ENCODE measurements around the gene ACAA2. TPM values are rescaled to one million over a fixed set of nuclear protein-coding genes. Genes with fewer than 3 reads are reported as not detected.
A peak's percentile ranks its signal among the peaks of the same experiment; 100 is the strongest.
"Not testable (repeated sequence)": the region's sequence is repeated elsewhere in the genome, so short reads cannot be mapped to it uniquely, and the experiment has no call there.

The ACAA2 gene
- total RNA-seq, 1 donor: 24.8 TPM

- no peak for DNase-seq (ENCODE audit: low read depth in 2 of 3, low spot score in 2 of 3)
Measured at GRCh38 chr18:49845629-49846360, 32.5 kb upstream of the ACAA2 start.

- DNase-seq (ENCODE audit: low read depth in 2 of 3, low spot score in 2 of 3): no peak
Measured at GRCh38 chr18:49844903-49845302, 31.6 kb upstream of the ACAA2 start.

- DNase-seq (ENCODE audit: low read depth in 2 of 3, low spot score in 2 of 3): no peak
Measured at GRCh38 chr18:49843778-49844625, 30.7 kb upstream of the ACAA2 start.

GRCh38 chr18:49843131-49843530, 29.8 kb upstream of the ACAA2 start:
- DNase-seq (ENCODE audit: low read depth in 2 of 3, low spot score in 2 of 3): no peak

DNA sequence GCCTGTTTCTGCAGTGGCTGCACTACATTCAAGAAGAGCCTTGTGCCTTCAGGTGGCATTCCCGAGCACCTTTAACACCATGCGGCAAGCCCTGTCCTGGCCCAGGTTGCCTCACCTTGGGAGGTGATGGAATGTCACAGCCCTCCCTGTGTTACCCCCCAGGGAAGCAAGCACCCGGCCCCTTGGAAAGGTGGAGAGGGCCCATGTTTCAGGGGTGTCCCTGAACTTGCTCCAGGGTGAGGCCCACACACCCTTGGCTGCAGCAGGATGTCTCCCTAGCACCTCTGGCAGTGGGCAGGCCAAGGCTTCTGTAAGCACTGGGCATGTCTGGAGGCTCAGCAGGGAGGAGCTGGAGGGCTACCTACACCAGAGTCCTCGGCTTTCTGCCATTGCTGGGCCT, 29.3 kb upstream of the ACAA2 start:
- no peak for DNase-seq (ENCODE audit: low read depth in 2 of 3, low spot score in 2 of 3)

DNA sequence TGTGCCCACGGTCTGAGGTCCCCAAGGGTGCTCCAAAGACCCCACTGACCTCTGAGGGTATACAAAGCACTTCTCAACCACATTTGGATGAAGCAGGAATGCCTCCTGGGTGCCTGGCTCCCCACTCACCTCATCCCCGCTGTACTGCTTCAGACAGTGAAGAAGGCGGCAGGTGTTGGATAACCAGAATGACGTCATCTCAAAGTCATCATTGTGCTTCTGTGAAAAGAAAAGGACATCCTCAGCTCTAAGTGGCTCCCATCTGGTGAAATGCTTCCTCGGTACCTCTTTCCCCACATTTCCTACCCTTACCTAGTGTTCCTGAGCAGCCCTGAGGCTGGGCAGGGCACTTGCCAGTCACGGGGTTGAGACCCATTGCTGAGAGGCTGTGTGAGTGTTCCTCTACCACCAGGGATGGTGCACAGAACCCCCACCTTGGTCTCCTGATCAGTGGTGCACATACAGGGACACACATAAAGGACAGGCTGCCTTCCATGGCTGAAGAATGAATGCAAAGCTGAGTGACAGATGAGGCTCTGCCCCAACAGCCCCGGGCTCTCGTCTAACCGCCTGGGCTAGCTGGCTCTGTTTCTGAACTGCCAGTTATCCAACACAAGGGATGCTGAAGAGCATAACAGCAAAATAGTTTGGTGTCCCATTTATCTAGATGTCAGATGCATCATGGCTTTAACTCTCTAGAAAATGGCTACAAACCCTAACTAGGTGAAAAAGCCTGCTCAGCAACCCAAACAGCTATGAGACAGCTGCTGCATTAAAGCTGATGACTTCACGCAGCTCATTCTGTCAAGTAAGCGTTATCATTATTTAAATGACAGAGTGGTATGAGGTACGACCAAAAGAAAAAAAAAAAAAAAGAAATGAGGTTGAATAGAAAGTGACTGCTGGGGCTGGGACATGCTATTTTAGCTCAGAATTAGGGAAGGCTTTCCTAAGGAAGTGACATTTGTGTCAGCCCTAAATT, 28.2 kb upstream of the ACAA2 start:
- DNase-seq (ENCODE audit: low read depth in 2 of 3, low spot score in 2 of 3): no peak

- DNase-seq (ENCODE audit: low read depth in 2 of 3, low spot score in 2 of 3): no peak
Measured at GRCh38 chr18:49839012-49839411, 25.7 kb upstream of the ACAA2 start.

- no peak for DNase-seq (ENCODE audit: low read depth in 2 of 3, low spot score in 2 of 3)
Measured at GRCh38 chr18:49838381-49838780, 25.0 kb upstream of the ACAA2 start.

- no peak for DNase-seq (ENCODE audit: low read depth in 2 of 3, low spot score in 2 of 3)
Measured at GRCh38 chr18:49837889-49838288, 24.6 kb upstream of the ACAA2 start.

GRCh38 chr18:49837316-49837835, 24.0 kb upstream of the ACAA2 start:
- not testable (repeated sequence) for DNase-seq (ENCODE audit: low read depth in 2 of 3, low spot score in 2 of 3)

GRCh38 chr18:49835405-49835804, 22.1 kb upstream of the ACAA2 start:
- no peak for DNase-seq (ENCODE audit: low read depth in 2 of 3, low spot score in 2 of 3)

DNA sequence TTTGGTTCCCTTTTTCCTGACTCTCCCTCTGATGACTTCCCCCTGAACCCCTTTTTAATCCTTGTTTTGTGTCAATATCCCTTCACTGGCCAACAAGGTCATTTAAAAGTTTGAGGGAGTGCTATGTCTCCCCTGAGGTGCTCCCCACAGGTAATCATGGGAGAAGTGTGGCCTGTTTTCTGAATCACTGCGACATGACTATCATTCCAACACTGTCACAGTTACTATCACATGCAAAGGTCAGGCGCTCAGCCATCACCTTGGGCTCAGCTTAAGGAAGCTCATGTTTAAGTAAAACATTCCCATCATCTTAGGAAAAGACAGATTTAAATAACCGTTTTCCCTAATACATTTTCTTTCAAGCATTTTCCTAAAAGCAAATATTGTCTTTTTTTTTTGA, 20.9 kb upstream of the ACAA2 start:
- no peak for DNase-seq (ENCODE audit: low read depth in 2 of 3, low spot score in 2 of 3)

DNA sequence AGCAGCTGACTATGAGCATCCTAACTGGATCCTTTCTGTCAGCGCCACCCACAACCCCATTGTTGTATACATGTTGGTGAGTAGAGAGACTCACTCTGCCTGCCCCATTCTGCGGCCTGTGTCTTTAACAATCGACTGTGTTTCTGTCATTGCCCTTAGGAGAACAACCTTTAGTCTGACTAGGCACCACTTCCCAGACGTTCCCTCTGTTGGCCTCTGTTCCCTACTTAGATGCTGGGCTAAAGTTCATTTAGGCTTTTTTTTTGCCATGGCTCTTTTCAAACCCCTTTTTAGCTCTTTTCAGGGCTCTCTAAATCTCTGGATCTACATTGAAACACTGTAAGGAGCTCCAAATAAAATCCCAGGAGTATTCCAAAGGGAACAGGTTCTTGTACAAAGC, 20.5 kb upstream of the ACAA2 start:
- no peak for DNase-seq (ENCODE audit: low read depth in 2 of 3, low spot score in 2 of 3)

DNA sequence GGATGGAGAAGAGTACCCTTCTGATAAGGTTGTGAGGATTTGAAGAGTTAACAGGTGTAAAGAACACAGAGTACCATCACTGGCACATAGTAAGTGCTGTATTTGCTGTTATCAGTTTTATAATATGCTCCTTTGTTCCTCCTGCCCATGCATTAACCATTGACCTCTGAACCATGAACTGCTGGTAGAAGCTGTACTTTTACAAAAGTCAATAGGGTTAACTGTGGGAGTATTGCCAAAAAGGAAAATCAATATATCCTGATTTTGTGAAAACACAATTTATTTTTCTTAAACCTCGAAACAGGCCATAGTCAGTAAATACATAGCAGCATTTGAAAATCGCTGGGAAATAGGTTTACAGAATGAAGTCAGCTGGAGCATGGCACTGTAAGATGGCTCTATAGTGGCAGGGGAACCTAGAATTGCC, 18.9 kb upstream of the ACAA2 start:
- DNase-seq (ENCODE audit: low read depth in 2 of 3, low spot score in 2 of 3): no peak

GRCh38 chr18:49827996-49828395, 14.7 kb upstream of the ACAA2 start:
- no peak for DNase-seq (ENCODE audit: low read depth in 2 of 3, low spot score in 2 of 3)

DNA sequence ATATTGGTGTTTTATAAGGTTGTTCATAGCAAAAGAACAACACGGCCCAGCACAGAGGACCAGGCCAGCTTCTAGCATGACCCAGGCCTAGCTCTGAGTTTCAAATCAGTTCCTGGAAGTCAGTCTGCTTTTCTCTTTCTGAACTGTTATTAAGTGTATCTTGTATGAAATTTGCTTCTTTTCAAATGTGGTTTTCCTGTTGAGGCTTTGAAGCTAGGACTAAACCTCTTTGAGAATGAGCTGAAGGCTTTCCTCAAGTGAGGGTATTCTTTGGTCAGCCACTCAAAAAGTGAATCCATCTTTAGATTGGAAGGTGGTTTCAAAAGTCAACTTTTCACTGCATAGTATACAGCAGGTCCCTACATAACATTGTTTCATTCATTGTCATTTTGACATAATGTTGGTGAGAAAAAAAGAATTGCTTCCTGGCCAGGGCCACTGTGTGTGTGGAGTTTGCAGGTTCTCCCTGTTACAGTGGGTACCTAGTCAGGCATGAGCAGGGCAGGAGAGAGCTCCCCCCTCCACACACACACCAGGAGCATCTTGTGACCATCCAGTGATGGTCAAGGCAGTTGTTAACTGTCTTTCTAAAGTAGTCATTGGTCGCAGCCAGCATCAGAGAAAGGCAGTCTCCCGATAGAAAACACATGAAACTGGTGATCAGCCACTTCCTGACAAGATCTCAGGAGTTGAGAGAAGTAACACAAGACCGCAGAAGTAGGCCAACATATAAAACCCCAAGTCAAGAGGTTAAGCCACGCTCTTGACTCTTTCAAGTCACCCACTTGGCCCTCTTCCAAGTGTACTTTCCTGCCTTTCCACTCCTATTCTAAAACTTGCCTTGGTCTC, 6.7 kb upstream of the ACAA2 start:
- DNase-seq (ENCODE audit: low read depth in 2 of 3, low spot score in 2 of 3): peak in 2 of 3 donors; percentile 33 to 56

- no peak for DNase-seq (ENCODE audit: low read depth in 2 of 3, low spot score in 2 of 3)
Measured at GRCh38 chr18:49819071-49819662, 5.8 kb upstream of the ACAA2 start.

DNA sequence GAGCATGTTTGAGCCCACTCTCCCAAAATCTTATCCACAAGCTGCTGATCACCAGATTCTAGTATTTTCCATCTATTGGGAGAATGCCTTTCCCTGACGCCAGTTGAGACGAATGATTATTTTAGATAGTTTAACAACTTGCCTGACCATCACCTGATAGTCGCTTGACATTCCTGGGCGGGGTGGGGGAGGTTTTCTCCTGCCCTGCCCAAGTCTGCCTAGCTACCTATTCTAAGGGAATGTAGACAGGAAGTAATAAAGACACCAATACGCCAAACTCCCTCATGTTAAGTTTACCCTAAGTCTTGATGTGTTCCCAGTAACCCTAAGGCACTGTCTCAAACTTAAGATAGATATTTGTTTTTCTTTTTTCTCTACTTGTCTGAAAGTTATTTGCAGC, 4.6 kb upstream of the ACAA2 start:
- no peak for DNase-seq (ENCODE audit: low read depth in 2 of 3, low spot score in 2 of 3)

DNA sequence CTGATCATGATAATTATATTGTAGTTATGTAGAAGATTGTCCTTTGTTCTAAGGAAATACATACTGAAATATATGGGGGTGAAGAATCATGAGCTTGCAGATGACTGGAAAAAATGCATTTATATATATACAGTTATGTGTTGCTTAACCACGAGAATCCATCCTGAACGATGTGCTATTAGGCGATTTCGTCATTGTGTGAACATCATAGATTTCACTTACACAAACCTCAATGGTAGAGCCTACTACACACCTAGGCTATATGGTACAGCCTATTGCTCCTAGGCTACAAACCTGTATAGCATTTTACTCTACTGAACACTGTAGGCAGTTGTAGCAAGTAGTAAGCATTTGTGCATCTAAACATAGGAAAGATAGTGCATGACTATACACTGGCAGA, 2.6 kb upstream of the ACAA2 start:
- DNase-seq (ENCODE audit: low read depth in 2 of 3, low spot score in 2 of 3): no peak

All from hematopoietic multipotent progenitor cell (in vitro differentiated cells).